HG03442 (cell line): Measurements from ENCODE around the gene GORASP1.
"Not testable (repeated sequence)": the region's sequence is repeated elsewhere in the genome, so short reads cannot be mapped to it uniquely, and the experiment has no call there.

Experiments
- ATAC-seq: cut with Tn5 transposase; IDR thresholded peaks from one replicate; pipeline ENCODE4 v1.9.1; 2021; ENCODE audit warnings: mild to moderate bottlenecking, moderate library complexity; ENCODE audit not compliant: unreplicated experiment

The GORASP1 gene

GRCh38 chr3:39075910-39076309 is 31.5 kb downstream of the GORASP1 start:
- ATAC-seq, result no peak

GRCh38 chr3:39068556-39068955 is 38.9 kb downstream of the GORASP1 start:
- no peak for ATAC-seq

- ATAC-seq, result no peak
Observed at GRCh38 chr3:39067286-39067685, 40.1 kb downstream of the GORASP1 start.

- peak; percentile 99 for ATAC-seq
Observed at GRCh38 chr3:39065197-39065596, 42.2 kb downstream of the GORASP1 start.

- ATAC-seq, result no peak
Observed at GRCh38 chr3:39064646-39065045, 42.8 kb downstream of the GORASP1 start.

- no peak for ATAC-seq
Observed at GRCh38 chr3:39063143-39063542, 44.3 kb downstream of the GORASP1 start.

- no peak for ATAC-seq
Observed at GRCh38 chr3:39062180-39062579, 45.2 kb downstream of the GORASP1 start.

- not testable (repeated sequence) for ATAC-seq
Observed at GRCh38 chr3:39061228-39061627, 46.2 kb downstream of the GORASP1 start.

- ATAC-seq, result no peak
Observed at GRCh38 chr3:39056151-39056550, 51.3 kb downstream of the GORASP1 start.

- ATAC-seq, result no peak
Observed at GRCh38 chr3:39053696-39054095, 53.7 kb downstream of the GORASP1 start.

- ATAC-seq, result no peak
Observed at GRCh38 chr3:39052583-39052982, 54.8 kb downstream of the GORASP1 start.

GRCh38 chr3:39051649-39052561 is 55.5 kb downstream of the GORASP1 start, which contains the start of the genes SCN11A and WDR48:
TSS of gene SCN11A (minus strand) at chr3:39051944. CDS start at chr3:38950362, 101,582 bp downstream.
TSS of gene WDR48 (plus strand) at chr3:39052016. CDS start at chr3:39052026, 10 bp downstream.
- peak; percentile 97 for ATAC-seq

GRCh38 chr3:39050029-39050428 is 57.4 kb downstream of the GORASP1 start:
- no peak for ATAC-seq
